NCI-H345 treated with DMSO at 0.1 percent for 48 hours (cell line): ENCODE data around the gene ZNF81.
"Not testable (repeated sequence)": the region's sequence is repeated elsewhere in the genome, so short reads cannot be mapped to it uniquely, and the experiment has no call there.

Experiments
- DNase-seq: peaks from one replicate; lab custom pipeline; 2025; ENCODE audit not compliant: unreplicated experiment; lab: John Stamatoyannopoulos, UW

Gene ZNF81

DNA sequence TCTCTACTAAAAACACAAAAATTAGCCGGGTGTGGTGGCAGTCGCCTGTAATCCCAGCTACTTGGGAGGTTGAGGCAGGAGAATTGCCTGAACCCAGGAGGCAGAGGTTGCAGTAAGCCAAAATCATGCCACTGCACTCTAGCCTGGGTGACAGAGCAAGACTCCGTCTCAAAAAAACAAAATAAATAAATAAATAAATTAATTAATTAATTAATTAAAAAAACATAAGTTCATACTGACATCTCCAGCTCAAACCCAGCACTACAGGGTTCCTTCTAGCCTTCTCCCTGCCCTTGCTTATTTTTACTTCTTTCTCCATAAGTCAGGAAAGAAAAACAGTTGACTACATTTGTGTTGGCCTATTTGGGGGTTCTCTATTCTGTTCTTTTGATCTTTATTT, 95.3 kb downstream of the ZNF81 start:
- DNase-seq, result not testable (repeated sequence)

DNA sequence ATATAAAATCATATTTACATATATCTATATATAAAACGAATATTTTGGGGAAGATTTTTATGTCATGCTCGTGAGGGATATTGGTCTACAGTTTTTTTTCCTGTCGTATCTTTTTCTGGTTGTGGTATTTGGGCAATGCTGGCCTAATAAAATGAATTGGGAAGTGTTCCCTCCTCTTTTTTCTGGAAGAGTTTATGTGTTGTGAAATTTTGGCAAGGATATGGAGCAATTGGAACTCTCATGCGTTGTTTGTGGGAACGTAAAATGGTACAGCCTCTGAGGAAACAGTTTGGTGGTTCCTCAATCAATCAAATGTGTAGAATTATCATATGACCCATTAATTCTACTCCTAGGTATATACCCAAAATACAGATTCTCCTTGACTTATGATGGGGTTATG, 97.2 kb downstream of the ZNF81 start:
- DNase-seq, result no peak

DNA sequence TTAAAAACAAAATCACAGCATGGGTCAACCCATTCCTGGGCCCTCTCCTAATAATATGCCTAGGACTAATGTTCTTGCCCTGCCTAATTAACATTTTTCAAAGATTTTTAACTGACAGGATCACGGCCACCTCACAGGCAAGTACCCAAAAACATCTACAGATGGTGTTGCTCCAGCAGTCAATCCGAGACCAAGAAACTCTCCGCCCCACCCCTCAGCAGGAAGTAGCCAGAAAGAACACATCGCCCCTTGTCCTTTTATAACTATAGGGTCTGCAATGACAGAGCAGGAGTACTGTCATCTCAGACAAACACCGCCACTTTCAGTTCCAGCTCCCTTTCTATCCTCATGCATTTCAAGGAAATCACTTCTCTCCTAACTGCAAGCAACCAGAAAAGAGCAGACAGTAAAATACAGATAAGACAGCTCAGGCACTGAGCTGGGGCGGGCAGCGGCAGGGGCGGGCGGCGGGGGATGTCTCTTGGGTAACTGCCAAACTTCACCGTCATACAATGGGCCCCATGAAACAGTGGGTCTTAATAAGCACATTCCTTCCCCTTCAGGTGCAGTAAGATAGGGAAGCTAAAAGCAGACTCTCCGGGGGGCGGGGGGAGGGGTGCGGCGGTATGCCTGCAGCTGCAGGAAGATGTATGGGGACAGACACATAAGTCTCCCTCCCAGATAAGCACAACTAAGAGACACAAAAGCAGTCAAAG, 99.7 kb downstream of the ZNF81 start:
- no peak for DNase-seq

DNA sequence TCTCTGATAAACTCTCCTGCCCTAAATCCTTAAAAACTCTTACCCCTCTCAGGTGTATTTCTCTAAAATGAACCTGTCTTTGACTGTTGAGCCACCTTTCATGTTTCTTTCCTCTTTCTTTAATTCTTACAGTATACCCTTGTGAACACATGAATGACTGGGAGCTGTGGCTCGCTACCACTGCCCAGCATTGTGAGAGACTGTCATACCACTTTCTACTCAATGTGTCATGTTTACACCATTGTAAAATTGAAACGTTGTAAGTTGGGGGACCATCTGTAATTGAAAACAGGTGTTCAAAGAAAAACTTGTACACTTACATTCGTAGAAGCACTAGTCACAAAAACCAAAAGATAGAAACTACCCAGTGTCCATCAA, 100.2 kb downstream of the ZNF81 start:
- no peak for DNase-seq

DNA sequence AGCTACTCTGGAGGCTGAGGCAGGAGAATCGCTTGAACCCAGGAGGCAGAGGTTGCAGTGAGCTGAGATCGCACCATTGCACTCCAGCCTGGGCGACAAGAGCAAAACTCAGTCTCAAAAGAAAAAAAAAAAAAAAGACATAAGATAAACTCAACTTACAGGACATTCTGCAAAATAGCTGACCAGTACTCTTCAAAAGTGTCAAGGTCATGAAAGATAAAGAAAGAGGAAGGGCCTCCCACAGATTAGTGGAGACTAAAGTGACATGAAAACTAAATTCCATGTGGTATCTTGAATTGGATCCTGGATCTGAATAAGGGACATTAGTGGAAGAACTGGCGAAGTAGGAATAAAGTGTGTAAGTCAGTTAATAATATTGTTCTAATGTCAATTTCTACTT, 103.7 kb downstream of the ZNF81 start:
- no peak for DNase-seq

DNA sequence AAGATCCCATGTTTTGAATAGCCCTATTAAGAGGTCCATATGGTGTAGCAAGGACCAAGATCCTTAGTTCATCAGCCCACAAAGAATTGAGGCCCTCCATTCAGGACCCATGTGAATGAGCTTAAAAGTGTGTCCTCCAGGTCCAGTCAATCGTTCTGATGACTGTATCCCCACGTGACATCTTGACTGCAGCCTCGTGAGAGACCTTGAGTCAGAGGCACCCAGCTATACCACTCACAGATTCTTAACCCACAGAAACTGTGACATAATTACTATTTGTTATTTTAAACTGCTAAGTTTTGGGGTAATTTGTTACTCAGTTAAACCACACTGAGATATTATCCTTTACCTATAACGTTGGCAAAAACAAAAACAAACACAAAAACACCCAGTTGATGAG, 104.7 kb downstream of the ZNF81 start:
- no peak for DNase-seq

DNA sequence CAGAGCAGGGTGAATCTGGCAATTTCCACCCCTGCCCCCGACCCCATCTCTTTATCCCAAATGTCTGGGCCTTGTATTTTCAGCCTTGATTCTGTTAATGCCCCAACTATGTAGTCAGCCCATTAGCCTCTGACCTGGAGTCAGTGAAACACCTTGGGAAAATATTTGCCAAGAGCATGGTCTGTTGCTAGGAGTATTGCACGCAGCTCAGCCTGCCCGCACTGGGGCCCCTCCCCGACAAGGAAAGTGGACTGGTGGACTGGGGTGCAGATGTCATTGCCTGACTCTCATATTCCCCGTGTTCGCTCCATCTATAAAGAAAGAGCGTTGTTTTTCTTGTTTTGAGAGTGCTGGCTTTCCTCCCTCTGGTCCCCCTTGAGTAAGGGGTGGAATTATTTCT, 118.6 kb downstream of the ZNF81 start:
- DNase-seq, result not testable (repeated sequence)

DNA sequence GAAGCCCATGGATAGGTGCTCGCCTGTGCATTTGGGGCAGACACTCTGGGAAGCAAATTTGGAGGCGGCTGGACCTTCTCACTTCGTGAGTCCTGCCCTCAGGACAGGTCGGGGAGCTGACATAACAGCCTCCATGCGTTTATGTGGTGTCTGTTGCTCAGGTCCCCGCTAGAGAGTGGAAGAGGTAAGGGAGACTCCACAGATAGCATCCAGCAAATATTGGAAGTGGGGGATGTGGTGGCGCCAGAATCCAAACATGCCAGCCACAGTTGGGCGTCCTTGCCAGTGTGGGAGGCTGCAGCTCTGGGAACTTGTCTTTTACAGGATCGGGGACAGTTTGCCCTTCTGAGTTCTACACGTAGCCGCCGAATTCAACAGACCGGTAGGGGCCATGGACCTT, 119.3 kb downstream of the ZNF81 start:
- no peak for DNase-seq

DNA sequence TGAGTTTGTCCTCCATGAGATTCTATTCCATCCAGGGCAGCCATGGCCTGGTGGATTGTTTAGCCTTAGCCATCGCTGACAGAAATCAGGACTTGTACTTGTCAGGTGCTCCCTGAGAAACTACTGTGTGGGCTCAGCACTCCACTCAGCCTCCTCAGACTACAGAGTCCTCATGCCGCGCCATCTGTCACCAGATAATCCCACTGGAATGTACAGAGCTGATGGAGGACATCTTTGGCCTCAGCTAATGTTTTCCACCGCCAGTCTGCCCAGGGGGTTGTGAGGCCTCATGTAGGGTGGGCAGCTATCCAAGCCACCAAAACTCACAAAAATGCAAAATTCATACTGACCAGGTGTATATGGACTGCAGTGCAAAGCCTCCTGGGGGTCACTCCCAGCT, 121.5 kb downstream of the ZNF81 start:
- DNase-seq, result not testable (repeated sequence)

DNA sequence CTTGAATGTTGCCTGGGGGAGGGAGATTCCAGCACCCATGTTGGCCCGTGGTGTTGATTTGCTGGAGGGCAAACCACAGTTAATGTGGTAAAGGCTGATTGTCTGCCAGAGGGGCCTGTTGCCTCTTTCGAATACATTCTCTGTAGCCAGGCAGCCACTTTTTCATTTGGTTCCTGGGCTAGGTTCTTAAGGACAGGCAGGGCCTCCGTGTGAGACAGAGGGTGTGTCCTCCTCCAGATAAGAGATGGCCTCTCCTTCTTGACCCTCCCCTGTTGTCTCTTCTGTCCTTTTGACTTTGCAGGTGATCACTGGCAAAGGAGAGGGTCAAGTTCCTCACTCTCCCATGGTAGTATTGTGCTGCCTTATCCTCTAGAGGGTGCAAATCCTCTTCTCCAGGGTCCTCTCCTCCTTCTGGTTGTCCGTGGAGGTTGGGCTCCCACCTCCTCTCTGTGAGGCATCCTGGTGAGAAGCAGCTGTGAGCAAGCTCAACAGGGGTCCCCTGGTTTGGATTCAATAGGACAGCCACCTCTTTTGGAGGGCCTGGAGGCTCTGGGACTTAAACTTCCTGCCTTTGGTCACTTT, 122.2 kb downstream of the ZNF81 start:
- DNase-seq, result peak; percentile 5

DNA sequence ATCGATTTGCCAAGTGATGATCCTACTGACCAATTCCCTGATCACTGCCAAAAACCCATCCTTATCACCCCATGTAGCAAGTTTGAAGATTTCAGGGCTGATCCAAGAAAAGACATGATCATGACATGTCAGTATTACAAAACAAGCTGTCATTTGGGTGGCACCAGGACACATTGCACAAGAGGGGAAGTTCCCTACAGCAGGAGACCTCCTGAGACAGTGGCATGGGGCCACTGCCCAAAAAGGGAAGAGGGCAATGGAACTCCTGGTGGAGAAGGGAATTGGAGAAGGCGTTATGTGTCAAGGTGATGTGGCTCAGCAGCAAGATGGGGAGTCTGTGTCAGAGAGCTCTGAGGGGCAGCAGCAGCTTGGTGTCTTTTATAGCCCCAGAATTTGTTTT, 123.7 kb downstream of the ZNF81 start:
- DNase-seq, result no peak

DNA sequence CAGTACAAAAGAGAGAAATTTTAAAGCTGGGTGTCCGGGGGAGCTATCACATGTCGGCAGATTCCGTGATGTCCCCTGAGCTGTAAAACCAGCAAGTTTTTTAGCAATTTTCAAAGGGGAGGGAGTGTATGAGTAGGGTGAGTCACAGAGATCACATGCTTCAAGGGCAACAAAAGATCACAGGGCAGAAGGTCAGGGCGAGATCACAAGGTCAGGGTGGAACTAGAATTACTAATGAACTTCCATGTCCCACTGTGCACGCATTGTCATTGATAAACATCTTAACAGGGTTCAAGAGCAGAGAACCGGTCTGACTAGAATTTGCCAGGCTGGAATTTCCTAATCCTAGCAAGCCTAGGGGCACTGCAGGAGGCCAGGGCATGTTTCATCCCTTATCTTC, 125.1 kb downstream of the ZNF81 start:
- not testable (repeated sequence) for DNase-seq

DNA sequence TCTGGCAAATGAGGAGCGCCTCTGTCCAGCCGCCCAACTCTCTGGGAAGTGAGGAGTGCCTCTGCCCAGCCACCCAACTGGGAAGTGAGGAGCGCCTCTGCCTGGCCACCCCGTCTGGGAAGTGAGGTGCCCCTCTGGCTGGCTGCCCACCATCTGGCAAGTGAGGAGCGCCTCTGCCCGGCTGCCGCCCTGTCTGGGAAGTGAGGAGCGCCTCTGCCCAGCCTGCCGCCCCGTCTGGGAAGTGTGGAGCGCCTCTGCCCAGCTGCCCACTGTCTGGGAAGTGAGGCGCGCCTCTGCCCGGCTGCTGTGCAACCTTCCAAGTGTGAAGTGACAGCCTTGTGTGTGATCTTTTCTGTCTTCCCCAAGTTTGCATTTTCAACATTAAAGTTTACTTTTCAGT, 128.8 kb downstream of the ZNF81 start:
- DNase-seq, result not testable (repeated sequence)
